Endothelial cell of umbilical vein (primary cell): ENCODE results near the gene DIP2C.

Experiments
- EZH2 ChIP-seq: IDR thresholded peaks from 2 replicates; pipeline ENCODE4 v1.6.1; 2012; ENCODE audit warnings: borderline replicate concordance, low read depth, mild to moderate bottlenecking, moderate library complexity, low read length, inconsistent platforms; ENCODE audit not compliant: severe bottlenecking
- GATA2 ChIP-seq: IDR thresholded peaks from 2 replicates; pipeline ENCODE4 v1.7.0; 2011; ENCODE audit warnings: low read depth, mild to moderate bottlenecking, moderate library complexity, mixed read lengths, low read length; ENCODE audit not compliant: insufficient read length, insufficient read depth
- MYC ChIP-seq: IDR thresholded peaks from one replicate; pipeline ENCODE4 v1.6.1; 2011; ENCODE audit warnings: mild to moderate bottlenecking, low read depth, low read length
- POLR2A ChIP-seq: IDR thresholded peaks from 2 replicates; pipeline ENCODE4 v1.6.1; 2012; ENCODE audit warnings: low read depth, mild to moderate bottlenecking, control low read depth, low read length
- POLR2AphosphoS5 ChIP-seq: IDR thresholded peaks from 2 replicates; pipeline ENCODE4 v1.6.1; 2012; ENCODE audit warnings: low read depth, mild to moderate bottlenecking, control low read depth, low read length, moderate library complexity; ENCODE audit not compliant: insufficient read depth
- TF ChIP-seq, protein P1 (sequence below): IDR thresholded peaks from 2 replicates; pipeline ENCODE4 v1.6.1; 2011; ENCODE audit not compliant: insufficient read depth, insufficient read length
- TF ChIP-seq, protein P2 (sequence below), 2 donors: IDR thresholded peaks; 1 replicate in 1 of 2; 2 replicates in 1 of 2; pipeline ENCODE4 v1.5.1; 2011; ENCODE audit warnings: low read length in 2 of 2, mild to moderate bottlenecking in 2 of 2, moderate library complexity in 2 of 2, control low read depth in 1 of 2, inconsistent platforms in 1 of 2, low read depth in 1 of 2; ENCODE audit not compliant: insufficient read depth in 1 of 2; ENCODE audit errors: extremely low read depth in 1 of 2

DNA sequence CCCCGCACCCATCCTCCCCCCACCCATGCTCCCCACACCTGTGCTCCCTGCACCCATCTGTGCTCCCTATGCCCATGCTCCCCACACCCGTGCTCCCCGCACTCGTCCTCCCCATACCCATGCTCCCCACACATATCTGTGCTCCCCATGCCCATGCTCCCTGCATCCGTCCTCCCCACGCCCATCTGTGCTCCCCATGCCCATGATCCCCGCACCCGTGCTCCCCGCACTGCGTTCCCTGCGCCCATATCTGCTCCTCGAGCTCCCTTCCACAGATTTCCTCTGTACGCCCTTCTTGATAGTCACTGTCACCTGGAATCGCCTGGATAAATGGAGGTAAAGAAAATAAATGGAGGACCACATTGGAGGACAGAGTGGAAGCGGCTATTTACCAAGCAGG is 9.9 kb downstream of the DIP2C start:
- TF ChIP-seq EZH2 (no peak), POLR2A (no peak), POLR2AphosphoS5 (no peak), MYC (no peak), GATA2 (no peak)
- TF ChIP-seq, protein P1, sequence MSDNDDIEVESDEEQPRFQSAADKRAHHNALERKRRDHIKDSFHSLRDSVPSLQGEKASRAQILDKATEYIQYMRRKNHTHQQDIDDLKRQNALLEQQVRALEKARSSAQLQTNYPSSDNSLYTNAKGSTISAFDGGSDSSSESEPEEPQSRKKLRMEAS = no peak
- TF ChIP-seq, protein P2, sequence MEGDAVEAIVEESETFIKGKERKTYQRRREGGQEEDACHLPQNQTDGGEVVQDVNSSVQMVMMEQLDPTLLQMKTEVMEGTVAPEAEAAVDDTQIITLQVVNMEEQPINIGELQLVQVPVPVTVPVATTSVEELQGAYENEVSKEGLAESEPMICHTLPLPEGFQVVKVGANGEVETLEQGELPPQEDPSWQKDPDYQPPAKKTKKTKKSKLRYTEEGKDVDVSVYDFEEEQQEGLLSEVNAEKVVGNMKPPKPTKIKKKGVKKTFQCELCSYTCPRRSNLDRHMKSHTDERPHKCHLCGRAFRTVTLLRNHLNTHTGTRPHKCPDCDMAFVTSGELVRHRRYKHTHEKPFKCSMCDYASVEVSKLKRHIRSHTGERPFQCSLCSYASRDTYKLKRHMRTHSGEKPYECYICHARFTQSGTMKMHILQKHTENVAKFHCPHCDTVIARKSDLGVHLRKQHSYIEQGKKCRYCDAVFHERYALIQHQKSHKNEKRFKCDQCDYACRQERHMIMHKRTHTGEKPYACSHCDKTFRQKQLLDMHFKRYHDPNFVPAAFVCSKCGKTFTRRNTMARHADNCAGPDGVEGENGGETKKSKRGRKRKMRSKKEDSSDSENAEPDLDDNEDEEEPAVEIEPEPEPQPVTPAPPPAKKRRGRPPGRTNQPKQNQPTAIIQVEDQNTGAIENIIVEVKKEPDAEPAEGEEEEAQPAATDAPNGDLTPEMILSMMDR (IDR thresholded peaks at IDR 0.05; ENCODE audit: extremely low read depth in 1 of 2, insufficient read depth in 1 of 2, low read depth in 1 of 2, low read length in 2 of 2) = no peak
